ENCODE measurements around the gene VGLL4.
A peak's percentile ranks its signal among the peaks of the same experiment; 100 is the strongest.

Gene VGLL4

GRCh38 chr3:11625376-11626083, 18.2 kb downstream of the VGLL4 start:
- no peak for DNase-seq

- no peak for DNase-seq
These were observed 18.9 kb downstream of the VGLL4 start for GRCh38 chr3:11624704-11625375.

GRCh38 chr3:11624161-11624560, 19.6 kb downstream of the VGLL4 start:
- DNase-seq: no peak

- no peak for DNase-seq
These were observed 20.8 kb downstream of the VGLL4 start for GRCh38 chr3:11622586-11623550.

GRCh38 chr3:11621077-11621476, 22.6 kb downstream of the VGLL4 start:
- no peak for DNase-seq

- DNase-seq: no peak
These were observed 23.6 kb downstream of the VGLL4 start for GRCh38 chr3:11619946-11620652.

- DNase-seq: no peak
These were observed 24.3 kb downstream of the VGLL4 start for GRCh38 chr3:11619461-11619860.

GRCh38 chr3:11618904-11619303, 24.8 kb downstream of the VGLL4 start:
- DNase-seq: no peak

GRCh38 chr3:11616551-11616950, 27.2 kb downstream of the VGLL4 start:
- DNase-seq: no peak

GRCh38 chr3:11613851-11614487, 29.7 kb downstream of the VGLL4 start:
- DNase-seq: no peak

- DNase-seq: no peak
These were observed 30.4 kb downstream of the VGLL4 start for GRCh38 chr3:11613319-11613718.

GRCh38 chr3:11612515-11613188, 31.1 kb downstream of the VGLL4 start:
- no peak for DNase-seq

GRCh38 chr3:11611341-11611799, 32.3 kb downstream of the VGLL4 start:
- DNase-seq: no peak

GRCh38 chr3:11610700-11611275, 32.9 kb downstream of the VGLL4 start:
- no peak for DNase-seq

- no peak for DNase-seq
These were observed 33.6 kb downstream of the VGLL4 start for GRCh38 chr3:11610044-11610671.

- DNase-seq: no peak
These were observed 34.2 kb downstream of the VGLL4 start for GRCh38 chr3:11609481-11609880.

- peak; percentile 34 to 37 for DNase-seq
These were observed 35.9 kb downstream of the VGLL4 start for GRCh38 chr3:11607816-11608215.

- DNase-seq: no peak
These were observed 36.8 kb downstream of the VGLL4 start for GRCh38 chr3:11606865-11607440.

- no peak for DNase-seq
These were observed 37.5 kb downstream of the VGLL4 start for GRCh38 chr3:11606090-11606784.

Data from inflammatory macrophage (primary cell).